Suprapubic skin (tissue), 4 donors: Measurements from ENCODE around the gene AIG1. TPM values are rescaled to one million over a fixed set of nuclear protein-coding genes. Genes with fewer than 3 reads are reported as not detected.

ENCODE experiments used
- DNase-seq, 2 donors: peaks; one replicate each; pipeline ENCODE4 v3.0.0-alpha.2; 2019; ENCODE audit warnings: low spot score in 2 of 2
- H3K27ac ChIP-seq: fragments of 200-600 bp; sonication (generic); one replicate; pipeline ENCODE4 v1.5.1; 2019
- H3K27me3 ChIP-seq: fragments of 200-600 bp; sonication (generic); one replicate; pipeline ENCODE4 v1.5.1; 2019
- H3K36me3 ChIP-seq: fragments of 200-600 bp; sonication (generic); one replicate; pipeline ENCODE4 v1.5.1; 2019
- H3K4me1 ChIP-seq: fragments of 200-600 bp; sonication (generic); one replicate; pipeline ENCODE4 v1.5.1; 2019
- H3K4me3 ChIP-seq: fragments of 200-600 bp; sonication (generic); one replicate; pipeline ENCODE4 v1.5.1; 2019; ENCODE audit warnings: mild to moderate bottlenecking
- H3K9me3 ChIP-seq: fragments of 200-600 bp; sonication (generic); one replicate; pipeline ENCODE4 v1.5.1; 2019
- EP300 ChIP-seq: sonication (generic); formaldehyde crosslinking; IDR thresholded peaks from one replicate; pipeline ENCODE4 v1.6.1; 2017; ENCODE audit warnings: antibody characterized with exemption
- POLR2A ChIP-seq, 2 donors: fragments of 450-650 bp; IDR thresholded peaks; one replicate each; pipeline ENCODE4 v1.6.1; 2017; ENCODE audit warnings: antibody characterized with exemption in 2 of 2, mild to moderate bottlenecking in 2 of 2, moderate library complexity in 2 of 2
- POLR2AphosphoS5 ChIP-seq, 3 donors: sonication (generic); formaldehyde crosslinking; IDR thresholded peaks; one replicate each; pipeline ENCODE4 v1.6.1; 2017; ENCODE audit warnings: antibody characterized with exemption in 3 of 3
- WGBS: methylation state at CpG from one replicate; pipeline ENCODE4 v1.1.5; 2018; 5-methylcytosine and 5-hydroxymethylcytosine counted together
- total RNA-seq, 4 donors: library from RNA; depleted of rRNA; stranded (reverse); fragments of >200 nt; gene quantifications; one replicate each; pipeline ENCODE4 v1.1.0, GENCODE V29; 2016
- TF ChIP-seq, protein P1 (sequence below), 2 donors: fragments of 200-600 bp in 1 of 2; fragments of 450-650 bp in 1 of 2; sonication (generic) in 1 of 2; IDR thresholded peaks; one replicate each; pipeline ENCODE4 v1.5.1; 2016 to 2019; ENCODE audit warnings: antibody characterized with exemption in 2 of 2, mild to moderate bottlenecking in 1 of 2, moderate library complexity in 1 of 2

The AIG1 gene
- total RNA-seq, 4 donors from 2014 or later: 14.5 to 22.1 (median 19.7) TPM

DNA sequence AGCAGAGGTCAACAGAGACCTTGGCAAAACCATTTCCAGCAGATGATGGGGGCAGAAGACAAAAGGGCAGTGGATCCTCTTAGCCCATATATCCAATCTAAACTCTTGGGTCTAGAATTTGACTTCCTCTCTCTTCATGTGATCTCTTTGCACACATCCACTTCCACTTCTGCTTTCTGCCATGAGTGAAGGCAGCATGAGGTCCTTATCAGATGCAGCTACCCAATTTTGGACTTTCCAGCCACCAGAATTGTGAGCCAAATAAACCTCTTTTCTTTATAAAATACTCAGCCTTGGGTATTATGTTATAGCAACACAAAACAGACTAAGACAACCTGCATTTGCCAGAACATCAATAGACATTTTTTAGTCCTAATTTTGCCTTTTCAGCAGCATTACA is 198.3 kb downstream of the AIG1 start:
- Histone ChIP-seq H3K4me3 (no peak overlapping the region), H3K27ac (no peak overlapping the region), H3K9me3 (no peaks in the 10 kb centered on the region), H3K4me1 (no peaks in the 10 kb centered on the region), H3K36me3 (no peaks in the 10 kb centered on the region), H3K27me3 (no peaks in the 10 kb centered on the region)
- DNase-seq: no peak
- TF ChIP-seq, protein P1, sequence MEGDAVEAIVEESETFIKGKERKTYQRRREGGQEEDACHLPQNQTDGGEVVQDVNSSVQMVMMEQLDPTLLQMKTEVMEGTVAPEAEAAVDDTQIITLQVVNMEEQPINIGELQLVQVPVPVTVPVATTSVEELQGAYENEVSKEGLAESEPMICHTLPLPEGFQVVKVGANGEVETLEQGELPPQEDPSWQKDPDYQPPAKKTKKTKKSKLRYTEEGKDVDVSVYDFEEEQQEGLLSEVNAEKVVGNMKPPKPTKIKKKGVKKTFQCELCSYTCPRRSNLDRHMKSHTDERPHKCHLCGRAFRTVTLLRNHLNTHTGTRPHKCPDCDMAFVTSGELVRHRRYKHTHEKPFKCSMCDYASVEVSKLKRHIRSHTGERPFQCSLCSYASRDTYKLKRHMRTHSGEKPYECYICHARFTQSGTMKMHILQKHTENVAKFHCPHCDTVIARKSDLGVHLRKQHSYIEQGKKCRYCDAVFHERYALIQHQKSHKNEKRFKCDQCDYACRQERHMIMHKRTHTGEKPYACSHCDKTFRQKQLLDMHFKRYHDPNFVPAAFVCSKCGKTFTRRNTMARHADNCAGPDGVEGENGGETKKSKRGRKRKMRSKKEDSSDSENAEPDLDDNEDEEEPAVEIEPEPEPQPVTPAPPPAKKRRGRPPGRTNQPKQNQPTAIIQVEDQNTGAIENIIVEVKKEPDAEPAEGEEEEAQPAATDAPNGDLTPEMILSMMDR (IDR thresholded peaks at IDR 0.05): no peak
- TF ChIP-seq POLR2AphosphoS5 (IDR thresholded peaks at IDR 0.05): no peak
- TF ChIP-seq POLR2A (IDR thresholded peaks at IDR 0.05): no peak
- no peak for TF ChIP-seq EP300

DNA sequence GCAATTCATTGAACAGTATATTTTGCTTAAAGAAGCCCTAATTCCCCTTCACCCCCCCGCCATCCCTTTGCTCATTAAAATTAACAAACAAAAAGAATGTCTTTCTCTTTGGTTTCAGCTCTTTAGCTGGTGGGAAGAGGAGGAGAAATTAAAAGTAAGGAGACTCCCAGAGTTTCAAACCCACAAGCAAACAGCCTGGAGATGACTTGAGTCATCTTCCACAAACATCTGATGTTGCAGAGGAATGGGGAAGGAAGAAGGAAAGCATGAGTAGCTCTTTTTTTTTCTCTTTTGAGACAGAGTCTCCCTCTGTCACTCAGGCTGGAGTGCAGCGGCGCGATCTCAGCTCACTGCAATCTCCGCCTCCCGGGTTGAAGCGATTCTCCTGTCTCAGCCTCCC is 200.2 kb downstream of the AIG1 start:
- peaks cover 3% of the 10 kb centered on the region for H3K4me1 ChIP-seq
- 99% methylated on average over 7 of the region's 7 CpGs for WGBS
- H3K36me3 ChIP-seq: no peaks in the 10 kb centered on the region
- no peak overlapping the region for H3K27ac ChIP-seq
- no peaks in the 10 kb centered on the region for H3K27me3 ChIP-seq
- DNase-seq: no peak
- H3K9me3 ChIP-seq: no peaks in the 10 kb centered on the region
- no peak for TF ChIP-seq EP300
- no peak for TF ChIP-seq POLR2A (IDR thresholded peaks at IDR 0.05)
- TF ChIP-seq, protein P1 (IDR thresholded peaks at IDR 0.05): no peak
- TF ChIP-seq POLR2AphosphoS5 (IDR thresholded peaks at IDR 0.05): no peak
- no peak overlapping the region for H3K4me3 ChIP-seq

DNA sequence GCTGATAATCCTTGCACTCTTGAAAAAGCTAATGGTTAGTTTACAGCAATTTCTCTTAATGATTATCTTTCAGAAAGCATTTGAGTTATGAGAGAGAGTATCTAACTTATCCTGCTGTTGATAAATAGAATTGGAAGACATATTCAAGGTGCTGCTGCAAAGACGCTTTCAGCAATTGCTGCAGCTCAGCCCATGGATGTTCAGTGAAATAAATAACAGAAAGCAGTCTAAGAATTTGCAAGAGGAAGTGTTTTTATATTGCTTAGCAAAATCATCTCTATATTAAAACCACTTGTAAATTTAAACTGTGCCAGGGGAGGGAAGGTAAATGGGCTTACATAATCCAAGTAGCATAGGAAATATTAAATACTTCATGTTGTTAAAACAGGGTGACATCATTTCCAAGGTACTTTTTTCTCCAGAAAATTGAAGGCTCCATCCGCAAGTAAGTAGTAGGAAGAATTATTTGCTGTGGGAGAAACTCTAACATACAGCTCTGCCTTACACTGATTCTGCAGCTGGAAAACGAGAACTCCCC is 201.3 kb downstream of the AIG1 start:
- H3K4me1 ChIP-seq: peaks cover 3% of the 10 kb centered on the region
- no peak overlapping the region for H3K4me3 ChIP-seq
- H3K36me3 ChIP-seq: no peaks in the 10 kb centered on the region
- no peaks in the 10 kb centered on the region for H3K27me3 ChIP-seq
- TF ChIP-seq POLR2AphosphoS5 (IDR thresholded peaks at IDR 0.05): no peak
- no peak for DNase-seq
- WGBS: 90% methylated on average over 3 of the region's 3 CpGs
- H3K9me3 ChIP-seq: no peaks in the 10 kb centered on the region
- no peak overlapping the region for H3K27ac ChIP-seq

DNA sequence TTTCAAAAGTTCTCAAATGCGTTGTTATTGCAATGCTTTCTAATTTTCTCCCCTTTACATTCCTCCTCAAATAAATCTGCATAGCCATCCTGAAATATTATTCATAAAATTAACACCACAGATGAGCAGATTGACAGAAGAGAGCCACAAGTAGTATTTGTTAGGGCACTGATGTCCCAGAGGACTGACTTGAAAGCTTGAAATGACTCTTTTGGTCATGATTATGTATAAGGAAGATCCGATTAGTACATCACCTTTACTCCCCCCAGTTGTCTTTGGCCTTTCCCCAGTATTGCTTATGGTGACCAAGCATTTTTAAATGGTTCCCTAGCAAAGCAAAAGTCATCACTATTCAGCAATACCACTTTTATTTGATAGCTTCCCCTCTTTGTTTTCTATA is 202.2 kb downstream of the AIG1 start:
- no peaks in the 10 kb centered on the region for H3K27me3 ChIP-seq
- H3K36me3 ChIP-seq: no peaks in the 10 kb centered on the region
- no peak overlapping the region for H3K4me3 ChIP-seq
- TF ChIP-seq, protein P1 (IDR thresholded peaks at IDR 0.05): no peak
- H3K27ac ChIP-seq: no peak overlapping the region
- H3K9me3 ChIP-seq: no peaks in the 10 kb centered on the region
- H3K4me1 ChIP-seq: peaks cover 3% of the 10 kb centered on the region
- WGBS: 93% methylated on average over 2 of the region's 2 CpGs
- DNase-seq: no peak

DNA sequence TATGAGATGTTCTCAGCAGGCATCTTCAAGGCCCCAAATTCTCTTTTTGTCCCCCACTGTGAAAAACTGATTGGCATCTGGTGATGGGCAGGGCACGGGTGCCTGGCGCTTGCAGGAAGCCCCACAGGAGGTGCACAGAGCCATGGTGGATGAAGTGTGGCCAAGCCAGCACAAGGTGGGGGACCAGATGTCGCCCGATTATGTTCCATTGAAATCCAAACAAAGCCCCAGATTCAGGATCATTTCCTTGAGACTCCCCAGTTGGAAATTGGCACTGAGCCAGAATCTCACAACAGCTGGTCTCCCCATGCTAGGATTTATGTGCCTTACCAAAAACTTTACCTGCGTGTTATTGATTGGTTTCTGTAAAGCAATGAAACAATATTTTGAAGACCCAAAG is 203.7 kb downstream of the AIG1 start:
- Histone ChIP-seq H3K9me3 (no peaks in the 10 kb centered on the region), H3K4me1 (peaks cover 3% of the 10 kb centered on the region), H3K27me3 (no peaks in the 10 kb centered on the region), H3K36me3 (no peaks in the 10 kb centered on the region), H3K4me3 (no peak overlapping the region), H3K27ac (no peak overlapping the region)
- TF ChIP-seq, protein P1 (IDR thresholded peaks at IDR 0.05): no peak
- TF ChIP-seq EP300: no peak
- TF ChIP-seq POLR2AphosphoS5 (IDR thresholded peaks at IDR 0.05): no peak
- no peak for TF ChIP-seq POLR2A (IDR thresholded peaks at IDR 0.05)
- DNase-seq: no peak
- 87% methylated on average over 5 of the region's 5 CpGs for WGBS
